GM19395 (cell line): ENCODE results near the gene RAC2.
"Not testable (repeated sequence)": the region's sequence is repeated elsewhere in the genome, so short reads cannot be mapped to it uniquely, and the experiment has no call there.

Experiments
- ATAC-seq: cut with Tn5 transposase; IDR thresholded peaks from one replicate; pipeline ENCODE4 v1.9.1; 2021; ENCODE audit warnings: mild to moderate bottlenecking, moderate library complexity; ENCODE audit not compliant: unreplicated experiment

RAC2 gene

DNA sequence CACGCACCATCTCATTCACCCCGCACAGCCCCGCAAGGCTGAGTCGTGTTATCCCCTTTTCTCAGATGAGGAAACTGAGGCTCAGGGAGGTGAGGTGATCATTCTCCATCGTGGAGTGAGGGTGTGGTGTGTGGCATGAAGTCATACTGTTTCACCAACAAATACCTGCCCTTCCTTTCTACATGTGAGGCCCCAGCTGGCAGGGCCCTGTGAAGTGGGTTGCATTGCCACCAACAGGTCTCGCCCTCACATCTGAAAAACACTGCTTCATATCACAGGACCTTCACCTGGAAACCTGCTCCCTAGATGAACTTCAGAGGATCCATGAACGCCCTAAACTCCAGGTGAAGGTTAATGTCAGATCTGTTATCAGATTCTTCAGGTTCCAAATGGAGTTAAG lies 36.1 kb downstream of the RAC2 start:
- ATAC-seq: no peak

DNA sequence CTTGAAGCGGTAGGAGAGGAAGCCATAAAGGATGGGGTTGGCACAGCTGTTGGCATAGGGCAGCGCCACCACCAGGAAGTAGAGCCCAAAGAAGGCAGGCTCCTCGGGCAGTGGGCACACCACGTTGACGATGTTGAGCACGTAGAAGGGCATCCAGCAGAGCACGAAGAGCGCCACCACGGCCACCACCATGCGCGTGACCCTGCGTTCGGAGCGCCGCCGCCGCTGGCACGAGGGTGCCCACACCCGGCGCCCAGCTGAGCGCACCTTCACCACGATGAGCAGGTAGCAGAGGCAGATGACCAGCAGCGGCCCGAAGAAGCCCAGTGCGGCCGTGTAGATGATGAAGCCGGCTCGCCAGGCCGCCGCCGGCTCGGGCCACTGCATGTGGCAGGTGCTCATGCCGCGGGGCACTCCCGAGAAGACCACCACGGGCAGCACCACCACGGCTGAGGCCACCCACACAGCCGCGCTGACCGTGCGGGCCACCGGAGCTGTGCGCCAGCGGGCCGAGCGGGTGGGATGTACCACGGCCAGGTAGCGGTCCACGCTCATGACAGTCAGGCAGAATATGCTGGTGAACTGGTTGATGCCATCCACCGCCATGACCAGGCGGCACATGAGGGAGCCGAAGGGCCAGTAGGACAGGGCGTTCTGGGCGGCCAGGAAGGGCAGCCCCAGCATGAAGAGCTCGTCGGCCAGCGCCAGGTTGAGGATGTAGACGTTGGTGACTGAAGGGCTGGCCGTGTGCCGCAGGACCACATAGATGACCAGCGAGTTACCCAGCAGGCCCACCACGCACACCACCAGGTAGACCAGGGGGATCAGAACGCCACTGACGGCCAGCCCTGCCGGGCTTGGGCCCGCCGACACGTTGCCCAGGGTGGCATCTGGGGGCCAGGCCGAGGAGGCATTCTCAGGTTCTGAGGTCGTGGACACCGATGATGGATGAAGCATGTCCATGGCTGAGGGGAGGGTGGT lies 36.9 kb downstream of the RAC2 start:
- no peak for ATAC-seq

DNA sequence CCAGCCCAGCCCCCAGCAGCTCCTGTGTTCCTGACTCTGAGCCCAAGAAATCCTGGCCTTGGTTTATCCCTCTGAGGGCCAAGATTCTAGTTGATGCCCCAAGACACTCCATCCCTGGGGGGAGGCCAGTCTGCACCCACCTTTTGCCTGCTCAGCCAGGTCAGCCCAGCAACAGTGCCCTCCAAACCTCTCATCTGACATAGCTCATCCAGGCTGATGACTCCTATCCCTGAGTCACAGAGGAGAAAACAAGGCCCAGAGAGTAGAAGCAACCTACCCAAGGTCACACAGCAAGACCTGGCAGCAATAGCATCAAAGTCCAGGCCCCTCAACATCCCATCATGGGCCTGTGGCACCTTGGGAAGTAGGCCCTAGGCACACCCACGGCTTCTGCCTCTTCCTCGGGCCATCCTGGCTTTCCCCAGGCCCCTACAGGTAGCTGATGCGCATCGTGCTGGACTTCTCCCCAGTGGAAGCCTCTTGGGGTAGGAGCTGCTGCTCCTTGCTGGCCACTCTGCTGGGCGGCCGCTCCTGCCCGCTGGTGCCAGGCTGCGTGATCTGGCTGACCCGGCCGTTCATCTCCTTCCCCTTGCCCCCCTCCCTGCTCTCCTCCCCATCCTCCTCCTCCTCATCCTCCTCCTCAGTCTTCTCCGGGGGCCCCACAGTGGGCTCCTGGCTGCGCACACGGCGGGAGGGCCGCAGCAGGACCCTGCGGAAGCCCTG lies 37.8 kb downstream of the RAC2 start:
- no peak for ATAC-seq

DNA sequence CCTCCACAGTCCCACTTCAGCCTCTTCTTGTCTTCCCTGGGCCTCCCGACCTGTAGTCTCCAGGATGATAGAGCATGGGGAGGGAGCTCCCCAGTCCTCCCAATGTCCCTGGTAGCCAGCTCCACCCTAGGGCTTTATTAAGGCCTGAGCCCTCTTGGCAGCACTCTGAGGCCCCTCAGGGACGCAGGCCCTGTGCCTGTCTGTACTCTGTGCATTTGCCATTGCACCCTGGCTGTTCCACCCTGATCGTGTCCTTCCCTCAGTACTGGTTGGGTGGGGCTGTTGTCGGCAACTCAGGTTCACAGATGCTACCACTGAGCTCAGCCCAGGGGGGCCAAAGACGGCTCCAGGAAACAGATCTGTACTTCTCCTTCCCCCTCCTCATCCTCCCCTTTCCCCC lies 39.0 kb downstream of the RAC2 start:
- ATAC-seq: no peak

DNA sequence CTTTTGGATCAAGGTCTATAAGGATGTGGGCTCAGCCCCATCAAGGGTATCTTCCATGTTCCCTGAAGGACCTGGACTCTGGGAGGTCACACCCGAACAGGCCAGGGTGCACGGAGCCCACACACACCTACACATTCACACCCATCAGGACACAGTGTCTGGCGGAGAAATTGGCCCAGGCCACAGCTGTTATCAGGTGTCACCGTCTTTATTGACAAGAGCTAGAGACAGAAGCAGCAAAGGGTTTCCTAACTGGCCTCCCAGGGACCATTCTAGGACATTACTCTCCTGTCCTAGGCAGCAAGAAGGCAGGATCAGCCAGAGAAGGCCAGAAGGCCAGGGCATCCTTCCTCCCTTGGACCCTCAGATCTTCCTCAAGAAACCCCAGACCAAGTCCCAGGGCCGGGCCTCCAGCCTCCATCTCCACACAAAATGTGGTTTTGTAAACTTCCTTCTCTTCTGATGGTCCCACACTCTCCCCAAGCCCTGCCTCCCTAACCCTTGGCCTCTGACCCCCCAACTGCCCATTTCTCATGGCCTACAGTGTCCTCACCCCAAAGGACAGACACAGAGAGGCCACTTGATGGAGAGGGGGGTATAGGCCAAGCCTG lies 39.9 kb downstream of the RAC2 start:
- no peak for ATAC-seq

DNA sequence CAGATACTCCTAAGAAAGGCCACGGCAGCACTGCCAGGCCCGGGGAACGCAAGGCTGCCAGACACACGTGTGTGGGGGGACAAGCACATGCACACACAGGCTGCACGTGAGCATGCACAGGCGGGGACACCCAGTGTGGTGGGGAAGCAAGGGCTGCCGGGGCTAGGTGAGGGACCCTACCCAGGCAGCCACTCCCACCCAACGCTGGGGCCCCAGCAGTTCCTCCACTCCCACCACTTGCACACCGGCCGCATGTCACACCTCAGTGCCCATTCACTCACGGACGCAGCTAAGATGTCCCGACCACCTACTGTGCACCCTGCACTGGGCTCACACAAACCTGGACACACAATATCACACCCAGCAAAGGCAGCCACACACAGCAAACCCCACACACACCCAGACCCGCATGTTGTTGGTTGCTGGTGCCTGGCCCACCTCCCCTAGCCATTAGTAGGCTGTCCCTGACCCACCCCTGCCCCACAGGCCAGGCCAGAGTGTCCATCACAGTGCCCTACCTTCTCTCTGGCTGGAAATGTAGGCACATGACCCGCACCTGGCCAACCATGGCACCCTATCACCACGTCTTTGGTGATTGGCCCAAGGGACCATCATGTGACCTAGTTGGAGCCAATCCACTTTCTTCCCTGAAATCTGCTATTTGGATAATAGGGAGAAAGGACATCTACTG lies 40.6 kb downstream of the RAC2 start:
- ATAC-seq: no peak

DNA sequence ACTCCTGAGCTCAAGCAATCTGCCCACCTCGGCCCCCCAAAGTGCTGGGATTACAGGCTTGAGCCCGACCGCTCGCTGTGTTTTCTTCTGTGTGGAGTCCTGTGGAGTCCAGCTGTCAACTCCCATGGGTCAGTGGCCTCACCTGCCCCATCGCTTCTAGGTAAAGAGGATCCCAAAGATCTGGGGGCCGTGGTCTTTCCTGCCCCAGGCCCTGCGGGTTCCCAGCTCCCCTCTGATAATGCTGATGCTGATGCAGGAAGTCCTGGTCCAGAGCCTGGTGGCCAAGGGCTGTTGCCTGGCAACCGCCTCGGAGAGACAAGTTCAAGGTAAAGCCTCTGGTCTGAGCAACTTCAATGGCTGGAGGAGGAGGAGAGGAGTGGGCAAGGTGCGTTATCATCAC lies 41.4 kb downstream of the RAC2 start:
- no peak for ATAC-seq

DNA sequence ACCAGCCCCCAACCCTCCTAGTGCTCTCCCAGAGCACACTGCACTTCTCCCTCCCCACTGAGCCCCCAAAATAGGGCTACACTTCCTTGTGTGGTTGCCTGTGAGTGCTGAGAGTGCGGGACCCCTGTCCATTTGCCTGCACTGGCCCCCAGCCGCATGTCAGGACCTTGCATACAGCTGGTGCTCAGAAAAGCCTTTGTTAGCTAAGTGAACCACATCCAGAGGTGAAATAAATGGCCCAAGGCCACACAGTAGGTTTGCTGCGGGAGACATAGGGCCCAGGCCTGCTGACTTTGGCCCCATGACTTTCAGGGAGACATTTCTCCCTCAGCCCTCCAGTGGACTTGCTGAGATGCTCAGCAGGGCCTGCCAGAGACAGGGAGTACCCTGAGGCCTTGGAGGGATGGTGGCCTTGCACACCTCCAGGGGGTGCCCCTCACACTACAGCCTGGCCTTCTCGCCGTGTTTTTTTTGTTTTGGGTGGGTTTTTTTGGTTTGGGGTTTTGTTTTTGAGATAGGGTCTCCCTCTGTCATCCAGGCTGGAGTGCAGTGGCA lies 42.0 kb downstream of the RAC2 start:
- ATAC-seq: no peak

DNA sequence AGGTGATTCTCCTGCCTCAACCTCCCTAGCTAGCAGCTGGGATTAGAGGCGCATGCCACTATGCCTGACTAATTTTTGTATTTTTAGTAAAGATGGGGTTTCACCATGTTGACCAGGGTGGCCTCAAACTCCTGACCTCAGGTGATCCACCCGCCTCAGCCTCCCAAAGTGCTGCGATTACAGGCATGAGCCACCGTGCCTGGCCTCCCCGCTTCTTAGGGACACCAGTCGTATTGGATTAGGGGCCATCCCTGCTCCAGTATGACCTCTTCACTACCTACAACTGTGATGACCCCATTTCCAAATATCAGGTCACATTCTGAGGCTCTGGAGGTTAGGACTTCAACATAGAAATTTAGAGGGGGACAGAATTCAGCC lies 42.6 kb downstream of the RAC2 start:
- not testable (repeated sequence) for ATAC-seq

DNA sequence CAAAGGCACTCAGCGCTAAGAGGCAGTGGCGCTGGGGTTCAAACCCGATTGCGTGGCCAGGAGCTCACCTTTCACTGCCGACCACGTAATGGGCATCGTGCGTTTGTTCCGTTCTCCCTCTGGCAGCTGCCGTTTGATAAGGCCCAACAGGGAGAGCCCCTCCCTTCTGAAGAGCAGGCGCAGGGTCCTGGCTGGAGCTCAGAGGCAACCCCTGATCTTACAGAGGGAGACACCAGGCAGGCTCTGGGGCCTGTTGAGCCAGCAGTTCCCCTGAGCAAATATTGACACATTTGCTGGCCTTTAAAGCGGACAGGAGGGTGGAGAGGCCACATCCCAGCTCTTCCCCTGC lies 44.3 kb downstream of the RAC2 start:
- ATAC-seq: peak; percentile 17

DNA sequence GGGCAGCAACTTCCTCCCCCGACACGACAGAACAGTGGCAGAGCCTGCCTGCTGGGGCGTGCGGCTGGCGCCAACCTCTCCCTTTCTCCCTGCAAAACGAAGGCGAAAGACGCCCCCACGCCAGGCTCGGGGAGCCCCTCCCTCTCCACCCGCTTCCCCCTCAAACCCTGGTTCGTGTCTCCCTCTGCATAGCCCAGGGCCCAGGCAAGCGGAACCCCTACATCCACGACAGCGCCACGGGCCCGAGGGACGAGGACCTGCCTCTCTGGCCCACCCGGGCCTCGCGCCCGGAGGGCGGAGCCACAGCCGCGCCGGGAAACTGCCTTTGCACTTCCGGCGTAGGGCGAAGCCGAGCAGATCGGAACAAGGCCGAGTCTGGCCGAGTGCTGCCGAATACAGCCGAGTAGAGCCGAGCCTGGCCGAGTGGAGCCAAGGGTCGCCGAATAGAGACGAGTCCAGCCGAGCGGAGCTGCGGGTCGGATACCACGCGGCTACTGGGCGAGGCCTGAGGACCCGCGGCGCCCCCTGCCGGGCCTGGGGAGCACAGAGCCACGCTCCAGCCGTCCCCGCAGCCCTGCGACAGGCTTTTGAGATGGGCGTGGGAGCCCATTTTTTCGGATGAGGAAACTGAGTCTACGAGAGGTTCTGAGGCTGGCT lies 44.8 kb downstream of the RAC2 start:
- peak; percentile 82 for ATAC-seq

DNA sequence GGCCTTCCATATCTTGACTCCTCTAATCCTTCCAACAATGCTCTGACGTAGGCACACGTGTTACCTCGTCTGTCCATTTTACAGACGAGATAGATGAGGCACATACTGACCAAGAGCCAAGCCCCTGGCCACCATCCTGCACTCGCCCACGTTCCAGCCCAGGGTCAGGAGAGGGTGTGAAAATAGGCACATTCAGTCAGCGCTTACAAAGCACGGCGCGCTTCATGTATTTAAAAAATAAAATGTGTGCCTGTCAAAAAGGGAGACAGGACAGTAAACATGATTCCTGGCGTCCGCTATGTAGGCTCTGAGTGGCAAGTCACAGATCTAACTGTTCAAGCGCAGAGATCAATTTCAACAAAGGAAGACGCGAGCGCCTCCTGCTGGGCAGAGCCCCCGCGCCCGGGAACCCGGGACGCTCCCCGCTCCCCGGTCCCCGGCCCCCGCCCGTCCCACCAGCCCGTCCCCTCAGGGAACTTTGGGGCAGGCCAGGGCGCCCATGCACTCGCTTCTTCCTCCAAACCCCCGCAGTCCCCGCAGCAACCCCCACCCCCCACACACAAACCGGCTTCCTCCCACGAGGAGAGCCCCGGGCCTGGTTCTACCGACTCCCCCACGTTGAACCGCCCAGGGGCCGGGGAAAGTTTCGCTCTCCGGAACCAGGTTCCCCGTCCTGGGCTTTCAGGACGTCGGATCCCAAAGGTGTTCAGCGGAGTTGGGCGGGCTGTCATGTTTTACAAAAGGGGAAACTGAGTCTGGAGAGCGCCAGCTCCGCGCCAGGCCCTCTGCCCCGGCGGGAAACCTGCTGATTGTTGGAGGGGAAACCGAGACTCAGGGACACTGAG lies 45.6 kb downstream of the RAC2 start:
- peak; percentile 7 for ATAC-seq

DNA sequence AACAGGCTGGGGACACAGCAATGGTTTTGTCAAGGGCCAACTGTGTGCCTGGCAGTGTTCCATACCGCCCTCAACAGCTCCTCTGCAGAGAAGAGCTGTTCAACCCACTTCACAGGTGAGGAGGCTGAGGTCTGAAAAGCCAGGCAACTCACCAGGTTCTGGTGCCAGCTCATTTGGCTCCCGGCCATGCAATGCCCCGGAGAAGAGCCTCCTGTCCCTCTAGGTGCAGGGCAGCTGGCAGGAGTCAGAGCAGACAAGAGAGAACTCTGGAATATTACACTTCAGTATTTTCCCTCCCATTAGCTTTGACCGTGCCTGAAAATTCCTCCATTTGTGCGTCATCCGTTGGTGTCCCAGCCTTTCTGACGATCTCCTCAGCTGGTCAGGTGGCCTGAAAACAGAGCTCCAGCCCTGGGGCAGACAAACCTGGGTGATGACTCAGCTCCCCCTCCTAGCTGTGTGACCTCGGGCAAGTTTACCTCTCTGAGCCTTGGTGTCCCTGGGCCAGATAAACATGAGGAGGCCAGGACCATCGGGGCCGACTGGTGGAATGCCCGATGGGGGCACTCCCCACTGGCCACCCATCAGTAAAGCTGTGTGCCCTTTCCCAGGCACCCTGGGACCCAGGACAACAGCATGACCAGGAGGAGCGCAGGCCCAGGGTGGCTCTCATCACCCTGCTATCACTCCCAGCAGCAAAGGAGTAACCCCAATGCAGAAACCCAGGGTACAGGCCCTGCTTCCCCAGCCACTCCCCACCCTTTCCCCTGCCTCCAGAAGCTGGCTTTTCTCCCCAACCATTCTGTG lies 46.4 kb downstream of the RAC2 start:
- ATAC-seq: no peak

DNA sequence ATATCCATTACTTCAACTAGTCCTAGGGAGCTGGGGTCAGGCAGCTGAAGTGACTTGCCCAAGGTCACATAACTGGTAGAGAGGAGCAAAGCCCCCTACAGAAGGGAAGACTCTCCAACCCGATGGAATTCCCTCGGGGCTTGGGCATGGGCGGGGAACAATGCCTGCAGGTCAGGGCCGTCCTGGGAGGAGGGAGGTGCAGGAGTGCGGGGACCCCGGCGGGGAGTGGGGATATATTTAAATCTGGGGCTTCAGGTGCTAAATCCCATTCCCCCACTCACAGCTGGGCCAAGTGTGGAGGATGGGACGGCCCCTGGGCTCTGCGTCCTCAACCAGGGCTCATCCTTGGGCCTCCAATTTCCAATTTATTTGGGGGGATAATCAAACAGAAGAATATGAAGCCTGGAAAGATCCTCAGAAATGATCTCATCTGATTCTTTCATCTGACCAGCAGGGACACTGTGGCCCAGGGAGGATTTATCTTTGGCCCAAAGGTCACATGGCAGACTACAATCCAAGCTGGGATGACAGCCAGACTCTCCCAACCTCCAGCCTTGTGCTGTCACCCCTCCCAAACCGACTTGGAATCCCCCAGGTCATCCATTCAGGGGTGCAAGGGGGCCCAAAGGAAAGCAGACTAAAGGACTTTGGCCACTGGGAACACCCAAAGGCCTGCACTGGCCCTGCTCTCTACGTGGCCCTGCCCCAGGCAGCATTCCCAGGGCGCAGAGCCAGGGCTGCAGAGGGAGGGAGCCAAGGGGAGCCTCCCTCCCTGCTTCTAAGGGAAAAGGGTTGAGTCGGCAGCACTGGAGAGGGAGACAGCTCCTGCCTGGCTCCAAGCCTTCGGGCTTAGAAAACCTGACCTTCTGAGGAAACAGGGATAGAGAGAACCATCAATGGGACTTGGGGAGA lies 47.3 kb downstream of the RAC2 start:
- ATAC-seq: no peak

DNA sequence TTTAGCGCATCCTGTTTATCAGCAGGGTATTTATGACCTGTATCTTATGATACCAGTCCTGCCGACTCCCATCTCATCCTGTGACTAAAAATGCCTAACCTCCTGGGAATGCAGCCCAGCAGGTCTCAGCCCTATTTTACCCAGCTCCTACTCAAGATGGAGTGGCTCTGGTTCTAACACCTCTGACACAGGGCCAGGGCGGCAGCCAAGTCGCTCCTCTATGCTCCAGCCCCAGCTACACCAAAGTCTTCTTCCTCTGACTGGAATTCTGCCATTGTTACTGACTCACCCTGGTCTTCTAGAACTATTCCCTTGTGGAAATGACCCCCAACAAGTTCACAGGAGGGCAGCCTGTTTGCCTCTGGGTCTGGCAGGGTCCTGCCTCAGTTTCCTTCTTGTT lies 48.1 kb downstream of the RAC2 start:
- no peak for ATAC-seq

DNA sequence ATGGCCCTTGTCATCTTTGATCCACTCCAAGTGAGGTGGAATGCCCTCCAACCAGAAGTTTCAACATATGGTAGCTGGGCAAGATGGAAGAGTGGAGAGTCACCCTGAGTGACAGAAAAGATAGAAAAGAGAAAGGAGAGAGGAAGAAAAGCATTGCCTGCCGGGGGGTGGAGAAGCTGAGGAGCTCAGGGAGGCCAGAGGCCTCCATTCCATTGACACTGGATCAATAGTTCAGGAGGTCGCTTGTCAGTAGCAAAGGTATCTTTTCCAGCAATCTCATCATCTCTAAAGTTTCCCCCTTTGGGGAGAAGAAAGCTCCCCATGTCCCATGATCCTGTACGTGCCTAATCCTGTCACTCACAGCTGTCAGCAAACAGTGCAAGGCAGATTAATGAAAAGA lies 49.3 kb downstream of the RAC2 start:
- ATAC-seq: no peak

DNA sequence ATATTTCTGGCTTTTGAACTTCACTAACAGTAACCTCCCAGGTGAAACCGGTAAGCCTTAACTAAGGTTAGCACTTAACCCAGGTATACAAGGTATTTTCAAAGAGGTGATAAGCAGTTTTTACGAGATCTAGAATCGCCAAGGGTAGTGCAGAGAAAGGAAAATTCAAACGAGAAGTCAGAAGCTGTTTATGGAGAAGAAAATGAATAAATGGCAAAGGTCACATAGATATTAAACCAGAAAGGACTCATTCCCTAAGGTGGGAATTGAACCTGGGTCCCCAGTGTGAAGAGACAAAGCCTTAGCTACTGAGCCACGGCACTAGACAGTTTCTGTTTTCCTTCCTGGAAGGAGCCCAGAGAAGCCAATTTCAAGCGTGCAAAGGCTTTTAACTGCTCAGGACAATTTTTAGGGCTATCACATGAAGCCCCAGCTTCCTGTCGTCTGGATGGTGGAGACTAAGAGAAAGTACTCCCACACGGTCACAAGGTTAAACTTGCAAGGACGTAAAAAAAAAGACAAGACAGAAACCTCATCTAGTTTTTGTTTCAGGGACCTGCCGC lies 50.4 kb downstream of the RAC2 start:
- ATAC-seq: no peak
